GM21717 (cell line): Measurements from ENCODE around the gene ZNF783.
A peak's percentile ranks its signal among the peaks of the same experiment; 100 is the strongest.
"Not testable (repeated sequence)": the region's sequence is repeated elsewhere in the genome, so short reads cannot be mapped to it uniquely, and the experiment has no call there.

Source experiments
- ATAC-seq: cut with Tn5 transposase; IDR thresholded peaks from one replicate; pipeline ENCODE4 v1.9.1; 2021; ENCODE audit warnings: mild to moderate bottlenecking, moderate library complexity; ENCODE audit not compliant: unreplicated experiment

ZNF783 gene

GRCh38 chr7:149261829-149262617 is at the start of gene ZNF783:
Gene ZNF783 (plus strand): TSS chr7:149262196. CDS start chr7:149262334, 138 bp downstream.
- peak; percentile 85 for ATAC-seq

- ATAC-seq, result no peak
Measured at GRCh38 chr7:149214020-149214720, 47.8 kb upstream of the ZNF783 start.

GRCh38 chr7:149216402-149216801 is 45.6 kb upstream of the ZNF783 start:
- no peak for ATAC-seq

GRCh38 chr7:149217570-149217969 is 44.4 kb upstream of the ZNF783 start:
- ATAC-seq, result no peak

GRCh38 chr7:149218469-149219420 is 43.3 kb upstream of the ZNF783 start:
- no peak for ATAC-seq

- no peak for ATAC-seq
Measured at GRCh38 chr7:149220534-149220933, 41.5 kb upstream of the ZNF783 start.

GRCh38 chr7:149223176-149223575 is 38.8 kb upstream of the ZNF783 start:
- ATAC-seq, result no peak

GRCh38 chr7:149223761-149224160 is 38.2 kb upstream of the ZNF783 start:
- no peak for ATAC-seq

GRCh38 chr7:149224352-149224751 is 37.6 kb upstream of the ZNF783 start:
- no peak for ATAC-seq

- ATAC-seq, result no peak
Measured at GRCh38 chr7:149225106-149225505, 36.9 kb upstream of the ZNF783 start.

- no peak for ATAC-seq
Measured at GRCh38 chr7:149225656-149226055, 36.3 kb upstream of the ZNF783 start.

GRCh38 chr7:149226366-149226765 is 35.6 kb upstream of the ZNF783 start:
- not testable (repeated sequence) for ATAC-seq

- no peak for ATAC-seq
Measured at GRCh38 chr7:149226840-149227494, 35.0 kb upstream of the ZNF783 start.

- no peak for ATAC-seq
Measured at GRCh38 chr7:149228831-149229471, 33.0 kb upstream of the ZNF783 start.

- ATAC-seq, result no peak
Measured at GRCh38 chr7:149229526-149229925, 32.5 kb upstream of the ZNF783 start.

- ATAC-seq, result no peak
Measured at GRCh38 chr7:149232362-149232761, 29.6 kb upstream of the ZNF783 start.

- not testable (repeated sequence) for ATAC-seq
Measured at GRCh38 chr7:149233655-149234204, 28.3 kb upstream of the ZNF783 start.

GRCh38 chr7:149237502-149237901 is 24.5 kb upstream of the ZNF783 start:
- no peak for ATAC-seq

- ATAC-seq, result no peak
Measured at GRCh38 chr7:149238051-149238450, 23.9 kb upstream of the ZNF783 start.
